GM23338 (cell line): ENCODE results near the gene EIF4E3.

Experiments used
- CTCF ChIP-seq, 2 experiments: fragments of 200-600 bp in 1 of 2; sonication (generic) in 1 of 2; conservative IDR thresholded peaks; 2 replicates each; pipeline versions ENCODE4 v1.5.1 to v1.6.1; 2016 to 2017; ENCODE audit warnings: antibody characterized with exemption in 2 of 2, low read depth in 2 of 2, mild to moderate bottlenecking in 2 of 2, moderate library complexity in 1 of 2
- EZH2 ChIP-seq: fragments of 200-600 bp; sonication (generic); IDR thresholded peaks from one replicate; pipeline ENCODE4 v1.8.0; 2017; ENCODE audit warnings: antibody characterized with exemption, mild to moderate bottlenecking, low read depth; ENCODE audit not compliant: unreplicated experiment

DNA sequence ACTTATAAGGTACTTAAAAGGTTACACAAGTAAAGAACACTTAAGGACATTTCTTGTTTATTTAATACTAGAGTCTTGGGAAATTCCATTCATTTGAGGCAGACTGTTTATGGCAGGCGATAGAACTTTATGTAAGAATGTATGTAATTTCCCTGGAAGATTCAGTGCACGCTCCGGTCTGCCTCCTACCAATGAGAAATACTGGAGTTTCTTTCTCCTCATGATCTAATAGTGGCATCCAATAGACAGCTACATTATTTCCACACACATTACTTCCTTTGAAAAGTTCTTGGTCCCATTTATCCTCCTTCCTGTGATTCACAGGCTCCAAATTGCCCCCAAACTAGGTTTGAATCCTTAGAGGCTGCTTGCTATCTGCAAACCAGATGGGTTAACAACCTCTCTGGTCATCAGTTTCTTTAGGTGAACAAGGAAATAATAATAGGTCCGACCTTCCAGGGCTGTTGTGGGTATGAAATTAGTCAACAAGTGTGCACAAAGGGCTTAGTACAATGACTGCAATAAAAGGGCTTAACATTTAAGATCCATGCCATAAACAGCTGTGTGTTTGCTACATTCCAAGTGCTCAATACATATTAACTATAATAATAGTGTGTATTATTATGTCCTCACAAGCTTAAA lies 30.7 kb downstream of the EIF4E3 start:
- no peak for TF ChIP-seq CTCF (conservative IDR thresholded peaks at IDR 0.05; ENCODE audit: low read depth in 2 of 2)
- TF ChIP-seq EZH2, result no peak
